Ascending aorta (tissue), 2 donors: ENCODE measurements around the gene ZBTB9. TPM values are rescaled to one million over a fixed set of nuclear protein-coding genes. Genes with fewer than 3 reads are reported as not detected.

ENCODE experiments used
- DNase-seq, 2 donors: peaks; one replicate each; pipeline ENCODE4 v3.0.0-alpha.2; 2019; ENCODE audit warnings: low spot score in 2 of 2
- H3K27ac ChIP-seq, 2 donors: fragments of 200-600 bp; sonication (generic); one replicate each; pipeline ENCODE4 v1.5.1; 2016 to 2017; ENCODE audit warnings: mild to moderate bottlenecking in 1 of 2
- H3K27me3 ChIP-seq: fragments of 200-600 bp; sonication (generic); one replicate; pipeline ENCODE4 v1.5.1; 2017
- H3K36me3 ChIP-seq, 2 donors: fragments of 200-600 bp; sonication (generic); one replicate each; pipeline ENCODE4 v1.5.1; 2016
- H3K4me1 ChIP-seq, 2 donors: fragments of 200-600 bp; sonication (generic); one replicate each; pipeline ENCODE4 v1.5.1; 2016 to 2017; ENCODE audit warnings: mild to moderate bottlenecking in 1 of 2
- H3K4me3 ChIP-seq, 2 donors: fragments of 200-600 bp; sonication (generic); one replicate each; pipeline ENCODE4 v1.5.1; 2016 to 2017; ENCODE audit warnings: mild to moderate bottlenecking in 1 of 2
- H3K9me3 ChIP-seq, 2 donors: fragments of 200-600 bp; sonication (generic); one replicate each; pipeline ENCODE4 v1.5.1; 2016
- CTCF ChIP-seq, 3 experiments: fragments of 200-600 bp in 2 of 3; fragments of 450-650 bp in 1 of 3; sonication (generic) in 2 of 3; IDR thresholded peaks; one replicate each; pipeline ENCODE4 v1.5.1; 2016 to 2019; ENCODE audit warnings: antibody characterized with exemption in 3 of 3, mild to moderate bottlenecking in 1 of 3, moderate library complexity in 1 of 3
- intact Hi-C: fragments of 100-400 bp; cut with DNase I; formaldehyde crosslinking; loops from one replicate; pipeline ENCODE4 v1.15.1; 2023
- total RNA-seq: library from RNA; depleted of rRNA; stranded (reverse); fragments of >200 nt; gene quantifications from one replicate; pipeline ENCODE4 v1.1.0, GENCODE V29; 2016

Gene ZBTB9
- total RNA-seq, 1 donor from 2014 or later = 45.8 TPM

- DNase-seq = no peak
- intact Hi-C loops = loop anchor here (1.0 to 5.0 kb wide), 2 partner anchors 9 to 130 kb away; partner anchors contain the start of genes CUTA and RGL2
- H3K9me3 ChIP-seq = no peaks in the 10 kb centered on the region
- H3K4me1 ChIP-seq = peaks cover 17 to 21% of the 10 kb centered on the region in 2 donors
- no peaks in the 10 kb centered on the region for H3K36me3 ChIP-seq
- no peak for TF ChIP-seq CTCF (IDR thresholded peaks at IDR 0.05)
- peak overlapping the region; percentile 92 to 95 for H3K27ac ChIP-seq
- H3K4me3 ChIP-seq = peak overlapping the region; percentile 53 to 79
- no peaks in the 10 kb centered on the region for H3K27me3 ChIP-seq
Observed at GRCh38 chr6:33426590-33427511, 27.5 kb upstream of the ZBTB9 start.

GRCh38 chr6:33427585-33428223 is 26.7 kb upstream of the ZBTB9 start:
- no peak for DNase-seq
- Histone ChIP-seq H3K4me1 (peaks cover 17 to 21% of the 10 kb centered on the region in 2 donors), H3K4me3 (peak overlapping the region; percentile 53 to 79), H3K27me3 (no peaks in the 10 kb centered on the region), H3K9me3 (no peaks in the 10 kb centered on the region), H3K27ac (peak overlapping the region; percentile 31 to 95), H3K36me3 (no peaks in the 10 kb centered on the region)
- intact Hi-C loops = loop anchor here (2.0 to 5.0 kb wide), 2 partner anchors 27 to 130 kb away; partner anchors contain the start of genes RGL2 and ZBTB9
- no peak for TF ChIP-seq CTCF (IDR thresholded peaks at IDR 0.05)

GRCh38 chr6:33428224-33428965 is 26.0 kb upstream of the ZBTB9 start:
- DNase-seq = no peak
- H3K4me3 ChIP-seq = peak overlapping the region; percentile 53 to 79
- H3K27me3 ChIP-seq = no peaks in the 10 kb centered on the region
- H3K9me3 ChIP-seq = no peaks in the 10 kb centered on the region
- intact Hi-C loops = loop anchor here (2.0 to 5.0 kb wide), 2 partner anchors 26 to 131 kb away; partner anchors contain the start of genes RGL2 and ZBTB9
- peak in 2 of 3 experiments; percentile 10 to 16 for TF ChIP-seq CTCF (IDR thresholded peaks at IDR 0.05)
- no peaks in the 10 kb centered on the region for H3K36me3 ChIP-seq
- peak overlapping the region; percentile 36 to 57 for H3K27ac ChIP-seq
- H3K4me1 ChIP-seq = peaks cover 20 to 21% of the 10 kb centered on the region in 2 donors

GRCh38 chr6:33428966-33429749 is 25.2 kb upstream of the ZBTB9 start:
- Histone ChIP-seq H3K27me3 (no peaks in the 10 kb centered on the region), H3K9me3 (no peaks in the 10 kb centered on the region), H3K4me1 (peaks cover 19 to 20% of the 10 kb centered on the region in 2 donors), H3K27ac (peak overlapping the region; percentile 36 to 57), H3K4me3 (peak overlapping the region in 1 of 2 donors; percentile 79), H3K36me3 (no peaks in the 10 kb centered on the region)
- TF ChIP-seq CTCF (IDR thresholded peaks at IDR 0.05) = no peak
- intact Hi-C loops = loop anchor here (2.0 to 5.0 kb wide), 2 partner anchors 26 to 132 kb away; partner anchors contain the start of genes RGL2 and ZBTB9
- no peak for DNase-seq
